EH (cell line): Measurements from ENCODE around the gene SV2A.
"Not testable (repeated sequence)": the region's sequence is repeated elsewhere in the genome, so short reads cannot be mapped to it uniquely, and the experiment has no call there.

Source experiments
- DNase-seq: peaks from one replicate; pipeline ENCODE4 v3.0.0-alpha.2; 2015; ENCODE audit warnings: low read depth

SV2A gene

GRCh38 chr1:149886396-149887195, 31.0 kb downstream of the SV2A start:
- peak; percentile 100 for DNase-seq

- not testable (repeated sequence) for DNase-seq
Observed at GRCh38 chr1:149886121-149886395, 31.6 kb downstream of the SV2A start.

- DNase-seq: peak; percentile 95
Observed at GRCh38 chr1:149885339-149886120, 32.1 kb downstream of the SV2A start.

- DNase-seq: peak; percentile 34
Observed at GRCh38 chr1:149884433-149885338, 33.0 kb downstream of the SV2A start.

- DNase-seq: no peak
Observed at GRCh38 chr1:149883598-149884247, 33.9 kb downstream of the SV2A start.

GRCh38 chr1:149881876-149882275, 35.8 kb downstream of the SV2A start:
- DNase-seq: no peak

- no peak for DNase-seq
Observed at GRCh38 chr1:149879556-149879955, 38.1 kb downstream of the SV2A start.

- DNase-seq: no peak
Observed at GRCh38 chr1:149877211-149877946, 40.3 kb downstream of the SV2A start.

- not testable (repeated sequence) for DNase-seq
Observed at GRCh38 chr1:149873060-149873459, 44.6 kb downstream of the SV2A start.

GRCh38 chr1:149866887-149867286, 50.8 kb downstream of the SV2A start:
- DNase-seq: not testable (repeated sequence)

- DNase-seq: not testable (repeated sequence)
Observed at GRCh38 chr1:149861497-149862054, 56.1 kb downstream of the SV2A start.

GRCh38 chr1:149860684-149861496, 56.8 kb downstream of the SV2A start:
- DNase-seq: not testable (repeated sequence)

- DNase-seq: not testable (repeated sequence)
Observed at GRCh38 chr1:149860271-149860670, 57.4 kb downstream of the SV2A start.
